HG02840 (cell line): ENCODE data around the gene KCNQ1.

Experiments used
- ATAC-seq: cut with Tn5 transposase; IDR thresholded peaks from one replicate; pipeline ENCODE4 v1.9.1; 2021; ENCODE audit warnings: mild to moderate bottlenecking, moderate library complexity, moderate number of reproducible peaks; ENCODE audit not compliant: unreplicated experiment, low FRiP score

The KCNQ1 gene

DNA sequence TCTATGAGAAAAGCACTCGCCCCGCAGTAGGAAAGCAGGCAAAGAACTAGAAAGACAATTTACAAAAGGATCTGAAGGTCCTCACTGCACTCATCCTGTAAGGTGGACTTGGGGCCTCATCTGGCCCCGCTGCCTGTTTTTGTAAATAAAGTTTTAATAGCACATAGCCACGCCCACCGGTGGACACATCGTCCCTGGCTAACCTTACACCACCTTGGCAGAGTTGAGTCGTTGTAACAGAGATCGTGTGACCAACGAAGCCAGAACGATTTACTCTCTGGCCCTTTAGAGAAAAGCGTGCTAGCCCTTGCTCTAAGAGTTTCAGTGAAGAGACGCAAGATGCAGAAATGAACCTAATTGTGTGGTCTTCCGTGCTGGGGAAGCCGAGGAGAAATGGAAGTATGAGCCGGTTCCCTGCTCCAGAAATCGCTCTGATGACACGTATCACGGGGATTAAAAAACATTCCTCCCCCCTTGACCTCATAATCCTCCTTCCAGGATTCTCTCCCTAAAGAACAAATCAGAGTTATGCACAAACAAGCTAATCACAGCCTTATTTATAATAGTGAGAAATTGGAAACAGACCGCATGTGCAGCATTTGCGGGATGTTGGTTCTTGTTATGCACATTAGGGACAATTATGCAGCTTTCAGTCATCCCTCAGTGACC lies 360.7 kb downstream of the KCNQ1 start:
- no peak for ATAC-seq

DNA sequence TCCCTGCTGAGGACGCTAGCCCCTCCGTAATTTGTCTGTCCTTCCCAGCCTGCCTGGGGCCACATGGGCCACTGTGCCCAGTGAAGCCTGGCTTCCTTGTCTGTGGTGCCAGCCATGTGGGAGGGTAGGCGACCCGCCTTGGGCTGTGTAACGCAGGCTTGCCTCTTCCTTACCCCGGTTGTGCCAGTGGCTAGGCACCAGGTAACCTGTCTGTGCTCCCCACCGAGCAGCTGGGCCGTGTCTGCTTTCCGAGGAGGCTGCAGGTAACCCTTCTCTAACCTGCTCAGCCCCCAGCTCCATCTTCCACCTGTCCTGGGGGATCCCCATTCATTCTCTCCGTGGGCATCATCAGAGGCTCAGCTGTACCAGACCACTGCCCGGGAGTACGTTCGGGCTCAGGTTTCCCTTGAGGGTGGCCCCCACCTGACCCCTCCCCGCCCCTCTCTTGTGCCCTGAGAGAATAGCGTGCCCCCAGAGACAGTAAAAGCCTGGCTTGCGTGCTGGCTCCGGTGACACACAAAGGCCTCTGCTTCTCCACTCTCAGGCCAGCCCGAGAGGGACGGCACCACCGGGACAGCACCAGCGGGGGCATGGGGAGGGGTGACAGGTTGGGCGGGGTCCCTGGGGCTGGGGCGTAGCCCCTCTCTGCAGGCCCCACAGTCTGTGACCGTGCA lies 361.7 kb downstream of the KCNQ1 start:
- no peak for ATAC-seq

DNA sequence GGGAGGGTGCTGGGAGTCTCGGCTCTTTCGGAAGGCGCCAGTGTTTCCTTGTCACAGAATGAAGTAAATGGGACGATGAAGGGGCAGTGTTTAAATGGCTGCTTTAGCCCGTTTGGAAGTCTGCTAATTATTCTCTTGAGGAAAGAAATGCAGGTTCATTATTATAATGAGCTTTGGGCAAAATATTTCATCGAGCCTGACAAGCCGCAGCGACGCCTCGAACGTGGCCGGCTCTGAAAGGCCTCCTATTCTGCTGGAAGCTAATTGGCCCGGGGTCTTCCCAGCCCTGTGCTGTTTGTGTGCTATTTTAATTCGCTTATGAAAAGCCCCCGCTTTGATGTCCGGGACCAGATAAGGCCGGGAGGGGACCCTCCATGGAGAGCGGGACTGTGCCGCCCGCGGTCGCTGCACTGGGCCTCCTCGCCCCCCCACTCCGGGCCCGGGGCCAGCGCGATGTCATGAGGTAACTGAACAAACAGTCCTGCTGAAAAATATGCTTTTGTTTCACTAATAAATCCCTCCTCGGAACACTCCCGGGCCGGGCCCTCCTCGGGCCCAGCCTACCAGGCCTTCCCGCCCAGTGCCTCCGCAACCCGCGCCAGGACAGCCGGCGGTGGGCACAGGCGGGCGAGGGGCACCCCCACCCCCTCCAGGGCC lies 362.3 kb downstream of the KCNQ1 start:
- no peak for ATAC-seq

DNA sequence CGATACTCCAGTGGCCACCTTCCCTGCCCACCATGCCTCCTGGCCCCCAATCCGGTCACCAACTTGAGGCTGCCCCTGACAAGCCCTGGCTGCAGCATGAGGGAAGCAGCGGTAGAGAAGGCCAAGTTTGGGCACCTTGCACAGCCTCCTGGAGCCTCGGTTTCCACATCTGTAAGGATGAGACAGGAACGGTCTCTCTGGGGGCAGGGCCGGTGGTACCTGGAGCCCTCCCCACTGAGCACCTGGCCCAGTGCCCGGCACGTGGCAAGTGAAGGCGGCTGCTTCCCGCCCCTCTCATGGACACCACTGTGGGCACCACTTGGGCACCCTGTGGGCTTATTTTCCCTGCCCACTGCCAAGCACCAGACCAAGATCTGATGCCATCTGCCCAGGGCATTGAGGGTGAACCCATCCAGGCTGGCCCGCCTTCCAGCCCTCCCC lies 363.0 kb downstream of the KCNQ1 start:
- ATAC-seq: no peak

DNA sequence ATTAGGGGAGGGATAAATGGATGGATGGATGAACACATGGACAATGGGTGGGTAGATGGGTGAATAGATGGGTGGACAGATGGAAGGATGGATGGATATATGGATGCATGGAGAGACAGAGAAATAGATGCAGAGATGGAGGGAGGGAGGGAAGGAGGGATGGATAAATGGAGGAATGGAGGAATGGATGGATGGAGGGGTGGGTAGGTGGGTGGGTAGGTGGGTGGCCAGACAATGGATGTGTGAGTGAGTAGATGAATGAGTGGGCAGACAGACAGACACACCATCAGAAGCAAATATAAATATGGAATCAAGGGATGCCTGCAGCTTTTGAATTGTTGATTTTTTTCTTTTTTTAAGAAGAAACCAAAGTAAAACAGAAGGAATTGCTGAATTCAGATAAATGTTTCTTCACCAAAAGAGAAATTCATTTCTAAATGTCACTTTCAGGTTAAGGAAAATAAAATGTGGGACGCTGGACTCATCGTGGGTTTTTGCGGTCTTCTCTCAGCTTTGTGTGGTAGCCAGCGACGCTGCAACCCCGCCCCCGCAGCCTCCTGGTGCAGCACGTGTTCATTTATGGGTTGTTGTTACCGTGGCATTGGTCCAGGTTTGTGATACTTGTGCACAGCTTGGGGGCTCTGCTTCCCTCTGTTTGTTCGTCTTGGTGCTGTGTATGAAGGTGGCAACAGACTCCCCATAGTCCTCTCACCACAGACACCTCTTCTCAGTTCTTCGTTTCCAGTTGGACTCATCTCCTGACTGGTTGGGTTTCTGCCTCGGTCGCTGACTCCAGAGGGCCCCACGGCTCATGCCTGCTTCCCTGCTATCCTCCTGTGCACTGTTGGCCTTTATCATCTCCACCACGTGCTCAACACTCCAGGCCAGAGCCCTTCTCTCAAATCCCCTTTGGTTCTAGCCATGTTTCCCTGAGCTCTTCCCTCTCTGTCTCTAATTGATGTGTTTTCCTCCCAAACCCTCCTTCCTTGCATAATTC lies 364.3 kb downstream of the KCNQ1 start:
- no peak for ATAC-seq

DNA sequence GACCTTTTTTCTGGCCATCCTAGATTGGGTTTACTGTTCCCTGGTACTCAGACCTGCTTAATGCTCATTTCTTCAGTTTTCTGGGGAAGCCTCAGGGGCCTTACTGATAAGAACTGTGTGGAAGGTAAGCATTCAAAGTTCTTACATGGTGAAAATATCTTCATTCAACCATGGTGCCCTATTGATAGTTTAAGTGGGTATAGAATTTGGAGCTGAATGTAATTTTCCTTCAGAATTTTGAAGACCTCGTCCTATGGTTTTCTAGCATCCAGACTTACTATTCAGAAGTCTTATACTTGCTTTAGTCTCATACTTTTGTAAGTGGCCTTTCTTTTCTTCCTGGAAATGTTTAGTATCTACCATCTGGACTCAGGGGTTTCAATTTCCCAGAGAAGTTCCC lies 365.0 kb downstream of the KCNQ1 start:
- no peak for ATAC-seq

DNA sequence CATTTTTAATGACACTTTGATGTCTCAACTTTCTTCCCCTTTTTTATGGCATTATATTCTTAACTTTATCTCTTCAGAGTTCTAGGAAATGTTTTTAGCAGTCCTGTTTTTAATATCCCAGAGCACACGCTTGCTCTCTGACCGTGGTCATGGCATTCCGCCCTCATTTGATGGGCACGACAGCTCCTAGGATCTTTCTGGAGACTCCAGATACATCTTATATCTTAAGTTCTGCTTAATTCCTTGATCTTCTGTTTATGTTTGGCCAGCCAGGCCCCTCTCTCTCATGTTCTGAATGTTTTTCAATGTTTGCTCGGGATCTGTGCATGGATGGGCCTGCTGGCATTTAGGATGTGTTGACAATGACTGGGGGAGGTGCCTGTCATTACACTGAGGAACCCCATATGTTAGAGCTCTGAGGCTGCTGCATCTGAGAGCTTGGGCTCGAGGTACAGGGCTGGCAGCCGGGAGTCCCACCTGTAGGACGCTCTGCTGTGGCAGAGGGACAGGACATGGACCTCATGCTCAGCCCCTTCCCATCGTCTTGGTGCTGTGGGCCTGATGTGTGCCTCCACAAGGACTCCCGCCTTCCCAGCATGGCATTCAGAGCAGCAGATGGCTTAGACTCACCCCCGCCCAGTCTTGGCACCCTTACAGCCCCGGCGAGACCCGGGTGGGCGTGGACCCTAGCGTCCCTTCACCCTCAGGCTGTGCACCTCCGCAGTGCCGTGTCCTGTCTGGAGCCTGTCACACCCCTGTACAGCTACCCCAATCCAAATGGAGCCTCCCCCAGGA lies 365.8 kb downstream of the KCNQ1 start:
- no peak for ATAC-seq

DNA sequence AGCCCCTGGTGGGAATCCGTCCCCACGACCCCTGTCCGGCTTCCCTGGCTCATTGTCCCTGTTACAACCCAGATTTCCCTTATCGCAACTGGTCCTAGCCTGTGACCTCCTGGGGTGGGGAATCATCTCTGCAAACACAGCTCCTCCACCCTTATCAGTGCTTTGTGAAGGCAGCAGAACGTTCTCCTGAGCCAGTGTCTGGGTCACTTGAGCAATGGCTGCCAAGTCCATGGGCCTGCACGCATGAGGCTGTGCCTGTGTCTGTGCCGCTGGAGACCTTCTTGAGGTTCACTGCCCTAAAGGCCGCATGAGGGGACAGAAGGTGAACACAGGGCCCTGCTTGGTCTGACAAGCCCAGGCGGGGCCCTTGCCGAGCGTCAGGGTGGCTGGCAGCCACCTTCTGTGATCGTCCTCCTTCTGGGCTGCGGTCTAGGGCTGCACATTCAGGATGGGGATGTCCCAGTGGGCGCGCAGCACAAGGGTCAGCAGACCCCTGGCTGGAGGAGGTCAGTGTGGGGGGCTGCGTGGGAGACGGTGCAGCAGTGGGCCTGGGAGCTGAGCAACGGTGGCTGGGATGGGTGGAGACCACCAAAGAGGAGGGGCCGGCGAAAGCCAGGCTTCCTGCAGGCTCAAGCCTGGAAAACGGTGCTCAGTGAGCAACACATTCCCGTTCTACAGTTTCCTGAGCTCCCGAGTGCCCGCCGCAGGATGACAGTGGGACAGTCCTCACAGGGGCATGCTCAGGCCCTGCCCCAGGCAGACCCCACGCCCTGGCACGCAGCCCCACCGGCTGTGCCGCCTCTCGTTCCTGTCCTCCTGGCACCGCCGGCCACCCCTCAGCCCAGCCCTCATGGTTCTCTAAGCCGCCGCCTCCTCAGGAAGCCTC lies 366.6 kb downstream of the KCNQ1 start:
- ATAC-seq: no peak

DNA sequence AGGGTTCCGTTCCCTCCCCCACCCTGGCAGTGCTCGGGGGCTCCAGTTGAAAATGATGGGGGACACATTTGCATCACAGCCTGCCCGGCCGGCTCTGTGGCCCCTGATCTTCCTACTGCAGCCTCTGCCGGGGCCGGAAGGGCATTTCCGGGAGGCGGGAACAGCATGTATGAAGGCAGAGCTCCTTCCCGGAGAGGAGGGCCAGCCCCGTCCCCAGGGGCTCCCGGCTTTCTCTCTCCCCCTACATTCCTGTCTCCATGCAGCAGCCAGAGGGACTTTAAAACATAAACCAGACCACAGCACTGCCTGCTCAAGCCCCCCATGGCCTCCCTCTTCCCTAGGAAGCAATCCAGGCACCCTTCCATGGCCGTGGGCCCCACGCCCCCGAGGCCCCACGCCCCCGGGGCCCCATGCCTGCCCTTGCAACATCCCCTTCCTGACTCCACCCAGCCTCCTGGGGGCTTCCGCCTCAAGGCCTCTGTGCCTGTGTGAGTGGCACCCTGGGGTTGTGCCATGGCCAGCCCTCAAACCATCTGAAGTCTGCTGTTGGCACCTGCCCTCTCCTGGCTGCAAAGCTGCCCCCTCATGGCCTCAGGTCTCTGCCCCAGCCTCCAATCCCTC lies 367.7 kb downstream of the KCNQ1 start:
- no peak for ATAC-seq

DNA sequence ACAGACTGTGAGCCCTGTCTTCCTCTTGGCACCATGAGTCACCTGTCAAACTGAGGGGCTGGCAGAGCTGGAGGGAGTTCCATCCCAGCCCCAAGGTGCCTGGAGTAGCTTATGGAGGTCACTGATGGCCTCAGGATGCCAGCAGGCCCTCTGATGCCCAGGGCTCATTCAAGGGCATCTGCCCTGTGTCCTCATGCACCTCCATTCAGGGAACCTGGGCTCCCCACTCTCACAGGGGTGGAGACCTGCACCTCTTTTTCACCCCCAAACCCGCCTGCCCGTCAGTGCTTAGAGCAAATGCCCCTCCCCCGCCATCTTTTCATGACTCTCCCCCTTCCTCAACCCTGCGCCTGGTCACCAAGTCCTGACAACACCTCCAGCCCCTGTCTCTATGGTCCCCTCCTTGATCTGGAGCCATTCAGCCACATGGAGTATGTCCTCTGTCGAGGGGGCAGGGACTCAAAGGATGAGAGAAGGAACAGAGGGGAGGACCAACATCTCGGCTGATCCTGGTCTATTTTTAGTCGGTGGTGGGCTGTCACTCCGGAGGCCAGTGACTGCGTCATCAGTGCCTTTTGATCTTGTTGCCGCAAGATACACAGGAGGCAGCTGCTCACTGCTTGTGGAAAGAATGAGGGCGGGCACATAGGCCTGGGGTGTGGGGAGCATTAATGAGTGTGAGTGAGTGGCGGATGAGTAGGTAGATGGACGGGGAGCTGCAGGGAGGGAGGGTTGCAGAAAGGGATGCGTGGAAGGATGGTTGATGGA lies 368.5 kb downstream of the KCNQ1 start:
- no peak for ATAC-seq

DNA sequence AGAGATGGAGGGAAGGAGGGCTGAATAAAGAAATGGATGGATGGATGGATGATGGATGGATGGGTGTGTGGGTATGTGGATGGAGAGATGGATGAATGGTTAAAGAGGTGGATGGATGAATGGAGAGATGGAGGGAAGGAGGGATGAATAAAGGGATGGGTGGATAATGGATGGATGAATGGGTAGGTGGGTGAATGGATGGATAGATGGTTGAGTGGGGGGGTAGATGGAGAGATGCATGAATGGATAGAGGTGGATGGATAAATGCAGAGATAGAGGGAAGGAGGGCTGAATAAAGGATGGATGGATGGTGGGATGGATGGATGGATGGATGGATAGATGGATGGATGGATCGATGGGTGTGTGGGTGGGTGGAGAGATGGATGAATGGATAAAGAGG lies 369.2 kb downstream of the KCNQ1 start:
- no peak for ATAC-seq

DNA sequence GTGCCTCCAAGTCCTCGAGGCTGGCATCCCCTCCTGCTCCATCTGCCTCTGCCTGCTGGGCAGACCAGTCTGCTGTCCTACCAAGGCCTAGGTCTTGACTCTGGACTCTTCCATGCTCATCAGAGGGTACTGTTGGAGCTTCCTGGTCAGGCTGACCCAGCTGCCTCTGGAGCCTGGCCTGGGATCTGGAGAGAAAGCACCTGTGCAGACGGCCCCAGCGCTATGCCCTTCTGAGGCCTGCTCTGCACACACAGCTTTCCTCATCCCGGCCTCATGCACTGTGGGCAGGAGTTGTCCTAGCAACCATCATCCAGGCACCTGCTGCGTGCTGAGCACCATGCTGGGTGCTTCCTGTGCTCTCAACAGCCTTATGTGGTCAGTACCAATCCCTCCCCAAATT lies 369.9 kb downstream of the KCNQ1 start:
- ATAC-seq: no peak

DNA sequence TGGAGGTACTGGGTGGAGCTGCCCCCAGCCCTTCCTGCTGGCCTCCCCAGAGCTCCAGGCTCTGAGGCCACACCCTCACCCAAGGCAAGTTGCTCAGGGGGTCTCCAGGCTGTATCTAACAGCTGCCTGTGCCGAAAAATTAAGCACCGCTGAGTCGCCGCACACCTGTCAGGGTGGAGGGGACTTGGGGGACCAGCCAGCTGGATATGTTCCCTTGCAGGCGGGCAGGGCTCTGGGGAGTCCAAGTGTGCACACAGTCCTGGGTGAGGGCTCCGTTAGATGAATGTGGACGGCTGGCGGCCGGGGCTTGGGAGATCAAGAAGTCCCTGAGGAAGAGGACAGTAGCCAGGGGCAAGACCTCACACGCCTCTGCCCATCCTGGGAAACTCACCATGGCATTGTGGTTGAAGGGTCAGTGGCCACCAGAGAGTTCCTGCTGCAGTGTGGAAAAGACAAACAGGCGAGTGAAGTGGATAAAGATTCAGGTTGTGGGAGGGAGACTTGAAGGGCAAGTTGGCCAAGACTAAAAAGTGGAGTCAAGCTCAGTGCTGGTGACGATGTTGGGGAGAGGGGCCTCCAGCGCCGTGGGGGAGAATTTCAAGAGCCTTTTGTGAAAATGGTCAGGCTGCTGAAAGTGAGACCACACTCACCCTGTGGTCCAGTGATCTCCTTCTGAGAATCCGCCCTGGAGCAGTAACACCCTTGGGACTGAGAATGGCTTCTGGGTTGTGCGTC lies 371.1 kb downstream of the KCNQ1 start:
- ATAC-seq: no peak

DNA sequence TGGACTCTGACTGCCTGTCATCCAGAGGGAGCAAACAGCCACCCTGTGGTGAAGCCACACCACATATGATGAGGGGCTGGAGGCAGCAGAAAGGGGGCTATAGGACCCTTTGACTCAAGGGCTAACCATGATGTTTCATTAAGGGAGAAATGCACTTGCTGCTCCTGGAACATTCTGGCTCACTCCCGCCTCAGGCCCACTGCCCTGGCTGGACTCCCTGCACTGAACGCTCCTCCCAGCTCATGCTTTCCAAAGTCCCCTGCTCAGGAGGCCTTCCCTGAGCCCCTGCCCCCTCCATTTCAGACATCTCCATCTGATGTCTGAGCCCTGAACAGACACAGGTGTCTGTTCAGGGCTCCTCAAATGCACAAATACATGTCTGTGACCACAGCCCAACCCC lies 371.7 kb downstream of the KCNQ1 start:
- ATAC-seq: no peak

DNA sequence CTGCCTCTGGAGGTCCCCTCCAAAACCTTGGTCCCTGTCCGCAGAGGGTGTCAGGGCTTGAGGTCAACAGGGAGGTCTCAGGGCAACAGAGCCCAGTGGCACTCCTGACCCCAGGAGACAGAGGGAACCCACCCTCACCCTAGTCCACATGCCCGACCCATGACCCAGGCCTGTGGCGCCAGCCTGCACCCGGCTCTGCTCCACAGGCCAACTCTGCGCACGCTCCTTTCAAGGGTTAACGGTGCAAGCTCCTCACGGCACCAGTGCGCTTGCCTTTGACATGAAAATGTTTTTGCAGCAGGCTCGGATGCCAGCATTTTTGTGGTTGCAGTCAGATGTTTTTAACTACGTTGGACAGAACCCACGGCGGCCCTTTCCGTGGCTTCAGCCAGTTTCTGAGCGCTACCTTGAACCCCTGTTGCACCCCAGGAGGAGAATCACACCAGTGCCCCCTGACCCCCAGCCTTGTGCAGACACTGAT lies 372.2 kb downstream of the KCNQ1 start:
- ATAC-seq: no peak

DNA sequence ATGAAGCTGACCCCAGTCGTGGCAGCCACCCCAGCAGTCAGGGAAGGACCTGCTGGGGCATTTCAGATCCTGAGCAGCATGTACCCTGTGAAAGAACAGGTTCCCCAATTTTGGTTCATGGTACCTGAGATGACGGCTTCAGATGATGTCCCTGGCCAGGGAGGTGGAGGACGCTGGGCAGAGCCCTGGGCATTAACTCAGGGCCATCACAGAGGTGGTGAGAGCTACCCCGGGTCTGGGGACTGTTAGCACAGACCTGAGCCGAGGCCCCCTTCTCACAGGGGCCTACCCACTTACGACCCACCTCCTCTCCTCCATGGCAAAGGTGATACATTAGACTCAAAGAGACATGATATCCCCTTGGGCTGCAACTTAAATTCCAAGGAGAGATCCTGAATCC lies 372.6 kb downstream of the KCNQ1 start:
- ATAC-seq: no peak

DNA sequence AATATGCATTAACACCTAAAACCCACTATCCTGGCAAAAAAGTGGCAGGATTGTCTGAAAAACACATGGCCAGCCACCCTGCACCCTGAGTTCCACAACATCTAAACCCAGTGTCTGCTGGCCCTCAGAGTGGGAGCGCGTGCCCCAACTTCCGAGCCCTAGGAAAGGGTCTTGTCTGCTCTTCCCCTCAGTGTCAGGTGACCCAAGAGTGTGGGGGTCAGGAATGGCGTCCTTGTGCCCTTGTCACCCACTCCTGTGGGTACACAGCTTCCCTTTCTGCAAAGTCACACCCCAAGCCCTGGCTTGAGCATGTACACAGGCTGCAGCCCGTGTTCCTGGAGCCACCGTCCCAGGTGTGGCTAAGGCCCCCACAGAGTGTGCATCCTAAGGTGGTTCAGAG lies 373.2 kb downstream of the KCNQ1 start:
- no peak for ATAC-seq
